Transverse colon (tissue), 4 donors: Measurements from ENCODE around the gene PHF14. TPM values are rescaled to one million over a fixed set of nuclear protein-coding genes. Genes with fewer than 3 reads are reported as not detected.

Experiments used
- DNase-seq: peaks from one replicate; pipeline ENCODE4 v3.0.0-alpha.2; 2019
- H3K27ac ChIP-seq, 4 donors: fragments of 200-600 bp; sonication (generic); 2 replicates each; pipeline ENCODE4 v1.5.1; 2016 to 2018; ENCODE audit warnings: inconsistent platforms in 4 of 4
- H3K27me3 ChIP-seq: fragments of 200-600 bp; sonication (generic); 2 replicates; pipeline ENCODE4 v1.5.1; 2017; ENCODE audit warnings: inconsistent platforms
- H3K36me3 ChIP-seq, 4 donors: fragments of 200-600 bp; sonication (generic); 2 replicates each; pipeline ENCODE4 v1.5.1; 2017 to 2019; ENCODE audit warnings: inconsistent platforms in 4 of 4
- H3K4me1 ChIP-seq, 4 donors: fragments of 200-600 bp; sonication (generic); 2 replicates each; pipeline ENCODE4 v1.5.1; 2017 to 2020; ENCODE audit warnings: inconsistent platforms in 4 of 4
- H3K4me3 ChIP-seq, 4 donors: fragments of 200-600 bp; sonication (generic); 1 replicate in 1 of 4; 2 replicates in 3 of 4; pipeline versions ENCODE4 v1.5.1 to v1.6.1; 2017 to 2019; ENCODE audit warnings: inconsistent platforms in 4 of 4
- H3K9me3 ChIP-seq, 2 donors: fragments of 200-600 bp; sonication (generic); 2 replicates each; pipeline ENCODE4 v1.5.1; 2017 to 2019; ENCODE audit warnings: inconsistent platforms in 2 of 2
- EP300 ChIP-seq: sonication (generic); formaldehyde crosslinking; IDR thresholded peaks from one replicate; pipeline ENCODE4 v1.6.1; 2017; ENCODE audit warnings: antibody characterized with exemption, low read depth
- POLR2A ChIP-seq: fragments of 450-650 bp; IDR thresholded peaks from one replicate; pipeline ENCODE4 v1.6.1; 2016; ENCODE audit warnings: antibody characterized with exemption, mild to moderate bottlenecking, moderate library complexity
- POLR2AphosphoS5 ChIP-seq, 3 donors: sonication (generic); formaldehyde crosslinking; IDR thresholded peaks; one replicate each; pipeline ENCODE4 v1.6.1; 2016; ENCODE audit warnings: antibody characterized with exemption in 3 of 3
- WGBS, 2 donors: methylation state at CpG; one replicate each; pipeline ENCODE4 v1.1.5; 2018; ENCODE audit warnings: low coverage in 1 of 2; 5-methylcytosine and 5-hydroxymethylcytosine counted together
- in situ Hi-C, 4 donors: fragments of 200-750 bp; cut with MboI; loops; one replicate each; pipeline versions ENCODE4 v1.15.0 to v1.15.1; 2017; ENCODE audit warnings: low sequenced_read_pairs in 3 of 4, low pct_ligation_motif_present in 1 of 4, low pct_unique_long_range_greater_than_20kb in 1 of 4
- intact Hi-C: fragments of 100-400 bp; cut with DNase I; formaldehyde crosslinking; loops from one replicate; pipeline ENCODE4 v1.15.1; 2023; ENCODE audit warnings: low total_unique reads
- total RNA-seq, 4 donors: library from RNA; depleted of rRNA; stranded (reverse); fragments of >200 nt; gene quantifications; one replicate each; pipeline ENCODE4 v1.1.0, GENCODE V29; 2016
- TF ChIP-seq, protein P1 (sequence below), 5 experiments: fragments of 200-600 bp in 3 of 5; fragments of 450-650 bp in 2 of 5; sonication (generic) in 3 of 5; IDR thresholded peaks; 1 replicate in 2 of 5; 2 replicates in 3 of 5; pipeline ENCODE4 v1.5.1; 2016 to 2017; ENCODE audit warnings: antibody characterized with exemption in 5 of 5, inconsistent platforms in 3 of 5, mild to moderate bottlenecking in 2 of 5, moderate library complexity in 1 of 5

PHF14 gene
- total RNA-seq, 4 donors from 2014 or later: 24.3 to 42.1 (median 28.8) TPM

DNA sequence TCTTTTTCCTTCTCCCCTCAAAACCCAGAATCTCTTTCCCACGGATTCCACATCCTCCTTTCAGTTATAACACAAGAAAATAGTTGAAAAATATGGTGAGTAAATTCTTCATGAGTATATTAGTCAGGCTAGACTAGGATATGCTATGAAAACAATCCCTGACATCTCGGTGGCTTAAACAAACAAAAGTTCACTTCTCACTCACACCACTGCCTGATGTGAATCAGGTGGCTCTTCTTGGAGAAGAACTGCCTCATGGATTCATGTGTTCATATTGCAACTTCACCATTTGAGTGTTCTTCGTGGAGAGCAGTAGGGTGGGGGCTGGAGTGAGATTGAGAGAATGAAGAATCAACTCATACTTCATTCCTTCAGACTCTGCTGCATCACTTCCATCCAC is 204.1 kb downstream of the PHF14 start:
- intact Hi-C loops (no loop called here), in situ Hi-C loops (no loop called here)
- TF ChIP-seq POLR2A: no peak
- TF ChIP-seq, protein P1, sequence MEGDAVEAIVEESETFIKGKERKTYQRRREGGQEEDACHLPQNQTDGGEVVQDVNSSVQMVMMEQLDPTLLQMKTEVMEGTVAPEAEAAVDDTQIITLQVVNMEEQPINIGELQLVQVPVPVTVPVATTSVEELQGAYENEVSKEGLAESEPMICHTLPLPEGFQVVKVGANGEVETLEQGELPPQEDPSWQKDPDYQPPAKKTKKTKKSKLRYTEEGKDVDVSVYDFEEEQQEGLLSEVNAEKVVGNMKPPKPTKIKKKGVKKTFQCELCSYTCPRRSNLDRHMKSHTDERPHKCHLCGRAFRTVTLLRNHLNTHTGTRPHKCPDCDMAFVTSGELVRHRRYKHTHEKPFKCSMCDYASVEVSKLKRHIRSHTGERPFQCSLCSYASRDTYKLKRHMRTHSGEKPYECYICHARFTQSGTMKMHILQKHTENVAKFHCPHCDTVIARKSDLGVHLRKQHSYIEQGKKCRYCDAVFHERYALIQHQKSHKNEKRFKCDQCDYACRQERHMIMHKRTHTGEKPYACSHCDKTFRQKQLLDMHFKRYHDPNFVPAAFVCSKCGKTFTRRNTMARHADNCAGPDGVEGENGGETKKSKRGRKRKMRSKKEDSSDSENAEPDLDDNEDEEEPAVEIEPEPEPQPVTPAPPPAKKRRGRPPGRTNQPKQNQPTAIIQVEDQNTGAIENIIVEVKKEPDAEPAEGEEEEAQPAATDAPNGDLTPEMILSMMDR (IDR thresholded peaks at IDR 0.05): no peak
- no peak for TF ChIP-seq POLR2AphosphoS5 (IDR thresholded peaks at IDR 0.05)
- Histone ChIP-seq H3K36me3 (no peaks in the 10 kb centered on the region), H3K27me3 (no peaks in the 10 kb centered on the region), H3K4me1 (no peaks in the 10 kb centered on the region), H3K9me3 (no peaks in the 10 kb centered on the region), H3K4me3 (no peak overlapping the region), H3K27ac (no peak overlapping the region)
- WGBS, 2 donors: 45 to 53% methylated on average over 2 to 3 of the region's 3 CpGs
- DNase-seq: no peak

- H3K27me3 ChIP-seq: no peaks in the 10 kb centered on the region
- no peaks in the 10 kb centered on the region for H3K9me3 ChIP-seq
- H3K4me3 ChIP-seq: no peak overlapping the region
- TF ChIP-seq POLR2AphosphoS5 (IDR thresholded peaks at IDR 0.05) (no peak), POLR2A (no peak), EP300 (no peak)
- TF ChIP-seq, protein P1 (IDR thresholded peaks at IDR 0.05): no peak
- H3K36me3 ChIP-seq: no peaks in the 10 kb centered on the region
- intact Hi-C loops (no loop called here), in situ Hi-C loops (no loop called here)
- DNase-seq: no peak
- H3K27ac ChIP-seq: no peak overlapping the region
- 78 to 82% methylated on average over 9 to 10 of the region's 10 CpGs for WGBS, 2 donors
- no peaks in the 10 kb centered on the region for H3K4me1 ChIP-seq
Observed at GRCh38 chr7:11181590-11181989, 207.9 kb downstream of the PHF14 start.

DNA sequence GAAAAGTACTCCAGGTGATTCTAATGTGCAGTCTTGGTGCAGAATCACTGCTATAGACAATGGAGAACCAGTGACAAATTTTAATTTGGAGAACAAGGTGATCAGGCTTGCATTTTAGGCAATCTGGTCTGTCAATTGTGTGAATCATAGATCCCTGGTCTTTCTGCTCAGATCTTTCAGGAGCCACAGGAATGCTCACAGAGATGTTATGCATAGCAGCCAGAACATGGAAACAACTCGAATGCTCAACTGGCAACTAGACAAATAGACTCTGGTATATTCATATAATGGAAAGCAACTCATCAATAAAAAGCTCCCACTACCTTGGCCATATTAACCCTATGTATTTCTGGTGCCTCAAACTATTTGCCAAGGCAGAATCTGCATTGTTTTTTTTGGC is 209.1 kb downstream of the PHF14 start:
- H3K4me3 ChIP-seq: no peak overlapping the region
- TF ChIP-seq POLR2A (no peak), POLR2AphosphoS5 (IDR thresholded peaks at IDR 0.05) (no peak), EP300 (no peak)
- TF ChIP-seq, protein P1 (IDR thresholded peaks at IDR 0.05): no peak
- H3K9me3 ChIP-seq: no peaks in the 10 kb centered on the region
- intact Hi-C loops (no loop called here), in situ Hi-C loops (no loop called here)
- no peaks in the 10 kb centered on the region for H3K36me3 ChIP-seq
- no peak for DNase-seq
- 50 to 60% methylated on average over 1 of the region's 1 CpG for WGBS, 2 donors
- H3K27me3 ChIP-seq: no peaks in the 10 kb centered on the region
- H3K4me1 ChIP-seq: no peaks in the 10 kb centered on the region
- H3K27ac ChIP-seq: no peak overlapping the region

GRCh38 chr7:11185179-11185815 is 211.6 kb downstream of the PHF14 start:
- WGBS, 2 donors: 65 to 72% methylated on average over 3 to 4 of the region's 4 CpGs
- Histone ChIP-seq H3K9me3 (no peaks in the 10 kb centered on the region), H3K27me3 (no peaks in the 10 kb centered on the region), H3K4me3 (no peak overlapping the region), H3K27ac (no peak overlapping the region), H3K36me3 (no peaks in the 10 kb centered on the region), H3K4me1 (no peaks in the 10 kb centered on the region)
- intact Hi-C loops: no loop called here
- no peak for DNase-seq
- in situ Hi-C loops: no loop called here
- TF ChIP-seq EP300 (no peak), POLR2AphosphoS5 (IDR thresholded peaks at IDR 0.05) (no peak), POLR2A (no peak)
- TF ChIP-seq, protein P1 (IDR thresholded peaks at IDR 0.05): no peak
